ENCODE results near the gene HAT1.

HAT1 gene

GRCh38 chr2:172009823-172010222, 87.6 kb downstream of the HAT1 start:
- H3K4me3 ChIP-seq (ENCODE audit: low read depth, low read length): no peak overlapping the region
- no peak for TF ChIP-seq CTCF (IDR thresholded peaks at IDR 0.05; ENCODE audit: low read depth, low read length)

- H3K4me3 ChIP-seq (ENCODE audit: low read depth, low read length): no peak overlapping the region
- TF ChIP-seq CTCF (IDR thresholded peaks at IDR 0.05; ENCODE audit: low read depth, low read length): no peak
These were observed 89.7 kb downstream of the HAT1 start for GRCh38 chr2:172011812-172012575.

- no peak overlapping the region for H3K4me3 ChIP-seq (ENCODE audit: low read depth, low read length)
- no peak for TF ChIP-seq CTCF (IDR thresholded peaks at IDR 0.05; ENCODE audit: low read depth, low read length)
These were observed 90.6 kb downstream of the HAT1 start for GRCh38 chr2:172012677-172013391.

- H3K4me3 ChIP-seq (ENCODE audit: low read depth, low read length): no peak overlapping the region
- no peak for TF ChIP-seq CTCF (IDR thresholded peaks at IDR 0.05; ENCODE audit: low read depth, low read length)
These were observed 91.1 kb downstream of the HAT1 start for GRCh38 chr2:172013396-172013795.

GRCh38 chr2:172021074-172021931, 99.0 kb downstream of the HAT1 start:
- no peak overlapping the region for H3K4me3 ChIP-seq (ENCODE audit: low read depth, low read length)

GRCh38 chr2:172021955-172022354, 99.7 kb downstream of the HAT1 start:
- H3K4me3 ChIP-seq (ENCODE audit: low read depth, low read length): no peak overlapping the region
- no peak for TF ChIP-seq CTCF (IDR thresholded peaks at IDR 0.05; ENCODE audit: low read depth, low read length)

More at GRCh38 chr2:172021074-172021931, 99.0 kb downstream of the HAT1 start:
- no peak for TF ChIP-seq CTCF (IDR thresholded peaks at IDR 0.05; ENCODE audit: low read depth, low read length)

All from WI38 (cell line).